H1 (cell line): ENCODE data around the gene PPP1R18. TPM values are rescaled to one million over a fixed set of nuclear protein-coding genes. Genes with fewer than 3 reads are reported as not detected.

Experiments
- BCL11A ChIP-seq, 2 experiments: IDR thresholded peaks; one replicate each; pipeline ENCODE4 v1.6.1; 2011; ENCODE audit warnings: low read depth in 2 of 2, low read length in 2 of 2, mild to moderate bottlenecking in 2 of 2
- EZH2 ChIP-seq: fragments of 200-600 bp; sonication (generic); IDR thresholded peaks from 2 replicates; pipeline ENCODE4 v1.7.1; 2012; ENCODE audit warnings: low read depth, mild to moderate bottlenecking, moderate library complexity, low read length, inconsistent platforms; ENCODE audit not compliant: severe bottlenecking
- FOSL1 ChIP-seq: IDR thresholded peaks from 2 replicates; pipeline ENCODE4 v1.6.1; 2011; ENCODE audit warnings: mild to moderate bottlenecking, low read depth, low read length, moderate library complexity; ENCODE audit not compliant: insufficient read depth
- NRF1 ChIP-seq: IDR thresholded peaks from 2 replicates; pipeline ENCODE4 v1.6.1; 2011; ENCODE audit warnings: mild to moderate bottlenecking, low read depth, low read length, improper control_type of control experiment
- SP1 ChIP-seq: IDR thresholded peaks from 2 replicates; pipeline ENCODE4 v1.6.1; 2011; ENCODE audit warnings: low read depth, low read length
- SRF ChIP-seq: IDR thresholded peaks from 2 replicates; pipeline ENCODE4 v1.6.1; 2011; ENCODE audit warnings: mild to moderate bottlenecking, low read depth, low read length, moderate library complexity
- TBP ChIP-seq: IDR thresholded peaks from 2 replicates; pipeline ENCODE4 v1.6.1; 2011; ENCODE audit warnings: low read depth, low read length, improper control_type of control experiment
- polyA plus RNA-seq, 7 experiments: library from polyadenylated mRNA; depleted of rRNA in 3 of 7; stranded (reverse) in 5 of 7; unstranded in 2 of 7; fragments of >200 nt in 5 of 7; fragments of 200-250 nt in 2 of 7; gene quantifications; 1 replicate in 5 of 7; 2 replicates in 1 of 7; 4 replicates in 1 of 7; pipeline versions ENCODE4 v1.2.1 to v1.2.3, GENCODE V29; 2011 to 2013; ENCODE audit warnings: missing spikeins in 2 of 7, mixed read lengths in 2 of 7
- total RNA-seq: library from RNA; stranded (reverse); fragmentation: NEBNext Ultra II Directional; extraction: Animal tissue kit (Norgen Biotek cat#: 25700); gene quantifications from 2 replicates; pipeline ENCODE4 v1.2.1, GENCODE V29; 2021

The PPP1R18 gene
- total and polyA plus RNA-seq, 2 of the 8 experiments (the other 6 are each of a cell fraction or from before 2014, with no cell fraction given) = 25.1 to 29.1 TPM

DNA sequence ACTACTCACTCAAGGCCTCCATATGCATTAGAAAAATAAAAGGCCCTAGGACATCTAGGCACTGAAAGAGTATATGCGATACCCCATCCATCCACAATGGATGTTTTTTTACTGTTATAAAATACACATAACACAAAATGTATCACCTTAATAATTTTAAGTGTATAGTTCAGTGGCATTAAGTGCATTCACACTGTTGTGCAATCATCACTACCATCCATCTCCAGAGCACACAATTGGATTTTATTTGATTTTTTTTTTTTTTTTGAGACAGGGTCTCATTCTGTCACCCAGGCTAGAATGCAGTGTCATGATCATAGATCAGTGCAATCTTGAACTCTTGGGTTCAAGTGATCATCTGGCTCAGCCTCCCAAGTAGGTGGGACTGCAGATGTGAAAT lies 27.8 kb upstream of the PPP1R18 start (continued):
- TF ChIP-seq TBP (no peak), NRF1 (no peak), SP1 (no peak), BCL11A (IDR thresholded peaks at IDR 0.05; ENCODE audit: low read depth in 2 of 2, low read length in 2 of 2) (no peak), SRF (no peak), EZH2 (no peak), FOSL1 (no peak)
- TF ChIP-seq, all 59 proteins: peak for 0
